ENCODE measurements around the gene LRRIQ4.

- TF ChIP-seq EZH2 (IDR thresholded peaks at IDR 0.05; ENCODE audit: low read length, missing control alignments) (no peak), CTCF (conservative IDR thresholded peaks at IDR 0.05 in 1 of 2, IDR thresholded peaks at IDR 0.05 in 1 of 2; ENCODE audit: low read depth in 1 of 2, low read length in 2 of 2) (no peak)
Observed at GRCh38 chr3:169879845-169880575, 67.3 kb downstream of the LRRIQ4 start.

All from fibroblast of lung (primary cell).